ENCODE measurements around the gene FURIN. TPM values are rescaled to one million over a fixed set of nuclear protein-coding genes. Genes with fewer than 3 reads are reported as not detected.

The FURIN gene
- total and polyA plus RNA-seq, 2 of the 8 experiments (the other 6 are each of a cell fraction or from before 2014, with no cell fraction given) = 15.8 to 32.1 TPM

DNA sequence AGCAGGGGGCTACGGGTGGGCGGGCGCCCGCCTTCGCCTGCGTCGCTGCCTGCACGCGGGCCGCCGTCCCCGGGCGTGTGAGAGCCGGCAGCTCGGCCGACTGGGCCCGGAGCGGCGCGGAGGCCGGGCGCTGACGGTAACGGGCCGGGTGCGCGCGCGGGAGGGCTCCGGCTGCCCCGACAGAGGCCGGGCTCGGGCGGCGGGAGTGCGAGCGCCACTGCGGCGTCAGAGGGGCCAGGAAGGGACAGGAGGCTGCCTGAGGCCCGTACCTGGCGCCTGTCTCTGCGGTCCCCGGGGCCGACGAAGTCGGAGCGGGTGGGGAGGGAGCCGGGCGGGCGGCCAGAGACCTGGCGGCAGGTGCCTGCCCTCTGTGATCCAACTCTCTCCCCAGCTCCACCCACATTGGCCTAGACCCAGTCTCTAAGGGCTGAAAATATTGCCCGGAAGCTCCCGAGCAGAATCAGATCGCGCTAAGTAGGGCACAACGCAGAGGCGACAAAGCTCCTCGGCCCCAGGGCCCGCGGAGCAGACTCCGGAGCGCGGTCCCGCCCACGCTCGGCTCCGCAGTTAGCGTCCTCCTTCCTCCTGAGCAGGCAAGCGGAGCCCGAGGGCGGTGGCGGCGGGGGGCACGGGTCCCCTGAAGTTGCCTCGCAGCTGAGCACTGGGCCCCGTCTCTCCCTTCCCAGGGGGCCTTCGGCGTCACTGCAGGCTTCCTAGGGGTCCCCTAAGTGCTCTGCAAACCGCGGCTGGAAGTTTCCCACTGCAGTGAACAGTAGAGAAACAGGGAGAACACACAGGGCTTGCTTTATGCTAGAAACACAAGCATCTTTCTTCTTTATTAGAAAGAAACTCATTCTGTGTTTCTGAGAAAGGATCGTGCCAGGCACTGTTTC, 34.7 kb downstream of the FURIN start, which contains the start of gene MAN2A2 (continued):
- TF ChIP-seq ZNF274 (IDR thresholded peaks at IDR 0.05; ENCODE audit: borderline replicate concordance, extremely low read depth, low read length) (no peak), FOSL1 (IDR thresholded peaks at IDR 0.05; ENCODE audit: insufficient read depth, low read depth, low read length) (no peak), RBBP5 (IDR thresholded peaks at IDR 0.05; ENCODE audit: borderline replicate concordance, low read depth, low read length) (peak; percentile 74), CEBPB (IDR thresholded peaks at IDR 0.05; ENCODE audit: low read depth, low read length) (no peak), PHF8 (conservative IDR thresholded peaks at IDR 0.05; ENCODE audit: low read depth, low read length) (0 out of 2 replicates have a peak, but pooled peaks have one; percentile 21), NANOG (IDR thresholded peaks at IDR 0.05; ENCODE audit: insufficient read depth, low read depth, low read length, poor library complexity, severe bottlenecking) (no peak), CBX8 (IDR thresholded peaks at IDR 0.05; ENCODE audit: borderline replicate concordance, low read depth, low read length) (no peak), SP2 (IDR thresholded peaks at IDR 0.05; ENCODE audit: low read length) (no peak), YY1 (IDR thresholded peaks at IDR 0.05; ENCODE audit: low read depth, low read length) (no peak), EGR1 (IDR thresholded peaks at IDR 0.05; ENCODE audit: borderline replicate concordance, low read depth, low read length) (peak; percentile 79; the same call in 1 of the 2 replicates), GTF2F1 (IDR thresholded peaks at IDR 0.05; ENCODE audit: borderline replicate concordance, low read depth, low read length) (no peak), TEAD4 (IDR thresholded peaks at IDR 0.05; ENCODE audit: low read depth, low read length) (no peak), TAF7 (optimal IDR thresholded peaks at IDR 0.05; ENCODE audit: borderline replicate concordance, low read depth, low read length) (no peak), CHD1 (IDR thresholded peaks at IDR 0.05; ENCODE audit: low read depth, low read length) (no peak)
- TF ChIP-seq, protein P1, sequence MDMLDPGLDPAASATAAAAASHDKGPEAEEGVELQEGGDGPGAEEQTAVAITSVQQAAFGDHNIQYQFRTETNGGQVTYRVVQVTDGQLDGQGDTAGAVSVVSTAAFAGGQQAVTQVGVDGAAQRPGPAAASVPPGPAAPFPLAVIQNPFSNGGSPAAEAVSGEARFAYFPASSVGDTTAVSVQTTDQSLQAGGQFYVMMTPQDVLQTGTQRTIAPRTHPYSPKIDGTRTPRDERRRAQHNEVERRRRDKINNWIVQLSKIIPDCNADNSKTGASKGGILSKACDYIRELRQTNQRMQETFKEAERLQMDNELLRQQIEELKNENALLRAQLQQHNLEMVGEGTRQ (IDR thresholded peaks at IDR 0.05; ENCODE audit: low read length) = no peak
- TF ChIP-seq, protein P2, sequence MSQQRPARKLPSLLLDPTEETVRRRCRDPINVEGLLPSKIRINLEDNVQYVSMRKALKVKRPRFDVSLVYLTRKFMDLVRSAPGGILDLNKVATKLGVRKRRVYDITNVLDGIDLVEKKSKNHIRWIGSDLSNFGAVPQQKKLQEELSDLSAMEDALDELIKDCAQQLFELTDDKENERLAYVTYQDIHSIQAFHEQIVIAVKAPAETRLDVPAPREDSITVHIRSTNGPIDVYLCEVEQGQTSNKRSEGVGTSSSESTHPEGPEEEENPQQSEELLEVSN (IDR thresholded peaks at IDR 0.05) = peak; percentile 37
- TF ChIP-seq, protein P3, sequence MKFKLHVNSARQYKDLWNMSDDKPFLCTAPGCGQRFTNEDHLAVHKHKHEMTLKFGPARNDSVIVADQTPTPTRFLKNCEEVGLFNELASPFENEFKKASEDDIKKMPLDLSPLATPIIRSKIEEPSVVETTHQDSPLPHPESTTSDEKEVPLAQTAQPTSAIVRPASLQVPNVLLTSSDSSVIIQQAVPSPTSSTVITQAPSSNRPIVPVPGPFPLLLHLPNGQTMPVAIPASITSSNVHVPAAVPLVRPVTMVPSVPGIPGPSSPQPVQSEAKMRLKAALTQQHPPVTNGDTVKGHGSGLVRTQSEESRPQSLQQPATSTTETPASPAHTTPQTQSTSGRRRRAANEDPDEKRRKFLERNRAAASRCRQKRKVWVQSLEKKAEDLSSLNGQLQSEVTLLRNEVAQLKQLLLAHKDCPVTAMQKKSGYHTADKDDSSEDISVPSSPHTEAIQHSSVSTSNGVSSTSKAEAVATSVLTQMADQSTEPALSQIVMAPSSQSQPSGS (IDR thresholded peaks at IDR 0.05; ENCODE audit: low read length) = no peak
- TF ChIP-seq, protein P4, sequence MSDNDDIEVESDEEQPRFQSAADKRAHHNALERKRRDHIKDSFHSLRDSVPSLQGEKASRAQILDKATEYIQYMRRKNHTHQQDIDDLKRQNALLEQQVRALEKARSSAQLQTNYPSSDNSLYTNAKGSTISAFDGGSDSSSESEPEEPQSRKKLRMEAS (IDR thresholded peaks at IDR 0.05) = 0 out of 2 replicates have a peak, but pooled peaks have one; percentile 15

Data from H1 (cell line).